ENCODE data around the gene SNX8.

GRCh38 chr7:2239242-2239641 is 75.0 kb downstream of the SNX8 start:
- TF ChIP-seq EZH2 (IDR thresholded peaks at IDR 0.05; ENCODE audit: borderline replicate concordance, low read depth, low read length, severe bottlenecking) = no peak
- no peak for TF ChIP-seq CTCF (IDR thresholded peaks at IDR 0.05; ENCODE audit: borderline replicate concordance, extremely low read depth, low read length, poor library complexity, severe bottlenecking)
